ENCODE measurements around the gene WSCD2. TPM values are rescaled to one million over a fixed set of nuclear protein-coding genes. Genes with fewer than 3 reads are reported as not detected.

The WSCD2 gene
- polyA plus RNA-seq, 1 donor (not counting 4 experiments of a cell fraction or from before 2014, with no cell fraction given) = not detected

DNA sequence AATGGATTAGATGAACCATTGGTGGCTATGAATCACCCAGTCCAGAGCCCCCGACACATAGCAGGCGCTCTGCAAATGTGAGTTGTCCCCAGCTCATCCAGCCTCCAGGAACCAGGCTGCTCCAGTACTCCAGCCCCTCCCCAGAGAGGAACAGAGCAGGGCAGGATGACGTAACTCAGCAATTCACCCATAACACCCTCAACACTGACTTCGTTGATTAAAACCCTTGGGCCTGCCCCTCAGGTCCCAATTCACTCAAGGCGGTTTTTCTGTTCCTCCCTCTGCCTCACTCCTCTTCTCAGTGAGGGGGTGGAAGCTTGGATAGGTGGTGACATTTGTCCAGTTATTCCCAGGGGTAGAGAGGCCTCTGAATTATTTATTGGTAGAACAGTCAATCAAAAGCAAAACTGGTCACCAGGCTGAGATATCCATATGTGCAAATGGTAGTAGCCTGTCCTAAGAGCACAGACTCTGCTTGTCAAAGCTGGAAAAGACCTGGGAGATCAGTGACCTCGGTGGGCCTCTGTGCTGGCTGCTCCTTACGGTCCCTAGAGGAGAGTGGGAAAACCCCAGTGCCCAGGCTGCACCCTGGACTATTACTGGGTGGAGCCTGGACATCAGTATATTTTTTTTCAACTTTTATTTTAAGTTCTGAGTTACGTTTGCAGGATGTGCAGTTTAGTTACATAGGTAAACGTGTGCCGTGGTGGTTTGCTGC is 113.1 kb downstream of the WSCD2 start:
- H3K27me3 ChIP-seq (ENCODE audit: control insufficient read depth, extremely low read depth, insufficient read depth, low read length) = peaks cover 5% of the 10 kb centered on the region
- no peak for TF ChIP-seq CTCF (optimal IDR thresholded peaks at IDR 0.05 in 1 of 3, IDR thresholded peaks at IDR 0.05 in 1 of 3, conservative IDR thresholded peaks at IDR 0.05 in 1 of 3; ENCODE audit: extremely low read depth in 1 of 3, insufficient read depth in 2 of 3, low read length in 3 of 3)
- no peaks in the 10 kb centered on the region for H3K9me3 ChIP-seq (ENCODE audit: control insufficient read depth, low read depth, low read length)
- H3K4me2 ChIP-seq (ENCODE audit: control insufficient read depth, extremely low read depth, insufficient read depth, low read depth, low read length) = no peak overlapping the region
- H3K79me2 ChIP-seq (ENCODE audit: control insufficient read depth, insufficient read depth, low read length) = no peaks in the 10 kb centered on the region
- H4K20me1 ChIP-seq (ENCODE audit: control insufficient read depth, extremely low read depth, insufficient read depth, low read length) = no peaks in the 10 kb centered on the region
- no peak overlapping the region for H2AFZ ChIP-seq (ENCODE audit: control insufficient read depth, low read length)
- dilution Hi-C loops (cut with MboI; ENCODE audit: extremely low pct_ligation_motif_present, low sequenced_read_pairs) = no loop called here
- no peak overlapping the region for H3K9ac ChIP-seq (ENCODE audit: control insufficient read depth, extremely low read depth, insufficient read depth, low read length)
- no peaks in the 10 kb centered on the region for H3K9me1 ChIP-seq (ENCODE audit: control insufficient read depth, extremely low read depth, insufficient read depth, low read length)
- no peak overlapping the region for H3K4me3 ChIP-seq (ENCODE audit: control insufficient read depth in 2 of 3, extremely low read depth in 1 of 3, insufficient read depth in 2 of 3, low read depth in 1 of 3, low read length in 3 of 3)
- no peak for FAIRE-seq
- no peak for DNase-seq (ENCODE audit: low read depth, low spot score)
- no peak overlapping the region for H3K27ac ChIP-seq (ENCODE audit: control insufficient read depth, insufficient read depth, low read length)
- H3K4me1 ChIP-seq (ENCODE audit: control insufficient read depth, extremely low read depth, insufficient read depth, low read length) = no peaks in the 10 kb centered on the region
- H3K36me3 ChIP-seq (ENCODE audit: control insufficient read depth in 2 of 2, extremely low read depth in 1 of 2, insufficient read depth in 2 of 2, low read length in 2 of 2) = no peaks in the 10 kb centered on the region

GRCh38 chr12:108247130-108247529 is 118.0 kb downstream of the WSCD2 start:
- Histone ChIP-seq H3K9ac (ENCODE audit: control insufficient read depth, extremely low read depth, insufficient read depth, low read length) (no peak overlapping the region), H4K20me1 (ENCODE audit: control insufficient read depth, extremely low read depth, insufficient read depth, low read length) (no peaks in the 10 kb centered on the region), H2AFZ (ENCODE audit: control insufficient read depth, low read length) (no peak overlapping the region), H3K27ac (ENCODE audit: control insufficient read depth, insufficient read depth, low read length) (no peak overlapping the region), H3K9me3 (ENCODE audit: control insufficient read depth, low read depth, low read length) (no peaks in the 10 kb centered on the region), H3K36me3 (ENCODE audit: control insufficient read depth in 2 of 2, extremely low read depth in 1 of 2, insufficient read depth in 2 of 2, low read length in 2 of 2) (no peaks in the 10 kb centered on the region), H3K4me3 (ENCODE audit: control insufficient read depth in 2 of 3, extremely low read depth in 1 of 3, insufficient read depth in 2 of 3, low read depth in 1 of 3, low read length in 3 of 3) (no peak overlapping the region), H3K27me3 (ENCODE audit: control insufficient read depth, extremely low read depth, insufficient read depth, low read length) (peaks cover 2% of the 10 kb centered on the region), H3K79me2 (ENCODE audit: control insufficient read depth, insufficient read depth, low read length) (no peaks in the 10 kb centered on the region), H3K4me2 (ENCODE audit: control insufficient read depth, extremely low read depth, insufficient read depth, low read depth, low read length) (no peak overlapping the region), H3K4me1 (ENCODE audit: control insufficient read depth, extremely low read depth, insufficient read depth, low read length) (no peaks in the 10 kb centered on the region), H3K9me1 (ENCODE audit: control insufficient read depth, extremely low read depth, insufficient read depth, low read length) (no peaks in the 10 kb centered on the region)
- no peak for TF ChIP-seq EZH2 (IDR thresholded peaks at IDR 0.05; ENCODE audit: low read length)
- TF ChIP-seq CTCF (optimal IDR thresholded peaks at IDR 0.05 in 1 of 3, IDR thresholded peaks at IDR 0.05 in 1 of 3, conservative IDR thresholded peaks at IDR 0.05 in 1 of 3; ENCODE audit: extremely low read depth in 1 of 3, insufficient read depth in 2 of 3, low read length in 3 of 3) = no peak
- DNase-seq (ENCODE audit: low read depth, low spot score) (no peak), FAIRE-seq (no peak)
- dilution Hi-C loops (cut with MboI; ENCODE audit: extremely low pct_ligation_motif_present, low sequenced_read_pairs) = no loop called here
